DOHH2 (cell line): Measurements from ENCODE around the gene PLCG2.

Source experiments
- H3F3A ChIP-seq: fragments of 200-600 bp; sonication (generic), shearing (Covaris generic); 2 replicates; pipeline ENCODE4 v1.6.0; 2016; ENCODE audit warnings: antibody characterized with exemption, mild to moderate bottlenecking; ENCODE audit not compliant: control insufficient read depth, insufficient read depth
- H3K27ac ChIP-seq: fragments of 200-600 bp; sonication (generic); 2 replicates; pipeline ENCODE4 v1.5.1; 2014; ENCODE audit warnings: low read depth, mild to moderate bottlenecking, low read length, moderate library complexity
- H3K27me3 ChIP-seq: fragments of 200-600 bp; sonication (generic); 2 replicates; pipeline ENCODE4 v1.6.1; 2014; ENCODE audit warnings: mild to moderate bottlenecking, low read length, mixed read lengths; ENCODE audit not compliant: control insufficient read depth
- H3K36me3 ChIP-seq: fragments of 200-600 bp; sonication (generic); 2 replicates; pipeline ENCODE4 v1.6.1; 2014; ENCODE audit warnings: mild to moderate bottlenecking, low read length, moderate library complexity, mixed read lengths; ENCODE audit not compliant: control insufficient read depth
- H3K4me1 ChIP-seq: fragments of 200-600 bp; sonication (generic); 2 replicates; pipeline ENCODE4 v1.6.1; 2014; ENCODE audit warnings: mild to moderate bottlenecking, low read length, mixed read lengths; ENCODE audit not compliant: control insufficient read depth
- H3K4me2 ChIP-seq: fragments of 200-600 bp; sonication (generic); 2 replicates; pipeline ENCODE4 v1.6.0; 2014; ENCODE audit warnings: mild to moderate bottlenecking, low read length, moderate library complexity
- H3K4me3 ChIP-seq: fragments of 200-600 bp; sonication (generic); 2 replicates; pipeline ENCODE4 v1.5.1; 2014; ENCODE audit warnings: mild to moderate bottlenecking, low read length, mixed read lengths
- H3K79me2 ChIP-seq: fragments of 200-600 bp; sonication (generic); 2 replicates; pipeline ENCODE4 v1.6.1; 2014; ENCODE audit warnings: mild to moderate bottlenecking, low read length, mixed read lengths; ENCODE audit not compliant: control insufficient read depth
- H3K9me2 ChIP-seq: fragments of 200-600 bp; sonication (generic); replicated peaks from 2 replicates; pipeline ENCODE4 v1.6.1; 2014; ENCODE audit warnings: mild to moderate bottlenecking, low read length, mixed read lengths; ENCODE audit not compliant: control insufficient read depth
- H3K9me3 ChIP-seq: fragments of 200-600 bp; sonication (generic); 2 replicates; pipeline ENCODE4 v1.6.1; 2014; ENCODE audit warnings: antibody characterized with exemption, low read length, mixed read lengths; ENCODE audit not compliant: control insufficient read depth, insufficient read depth
- H4K20me1 ChIP-seq: fragments of 200-600 bp; sonication (generic); 2 replicates; pipeline ENCODE4 v1.6.0; 2014; ENCODE audit warnings: low read depth, mild to moderate bottlenecking, antibody characterized with exemption, low read length, moderate library complexity; ENCODE audit not compliant: control insufficient read depth, insufficient read depth
- CTCF ChIP-seq: fragments of 200-600 bp; sonication (generic); IDR thresholded peaks from one replicate; pipeline ENCODE4 v1.5.1; 2014; ENCODE audit warnings: antibody characterized with exemption, mild to moderate bottlenecking, low read depth, low read length; ENCODE audit not compliant: poor library complexity, severe bottlenecking
- EZH2phosphoT487 ChIP-seq: fragments of 200-600 bp; sonication (generic); IDR thresholded peaks from 2 replicates; pipeline ENCODE4 v1.6.1; 2017; ENCODE audit warnings: borderline replicate concordance, mild to moderate bottlenecking, antibody characterized with exemption, low read length, moderate library complexity, mixed read lengths

Gene PLCG2

GRCh38 chr16:81900456-81900855 is 121.4 kb downstream of the PLCG2 start:
- Histone ChIP-seq H3K79me2 (peaks cover 10% of the 10 kb centered on the region), H3K27me3 (no peaks in the 10 kb centered on the region), H3F3A (0 out of 2 replicates have a peak, but pooled peaks cover 4% of the 10 kb centered on the region), H3K4me2 (no peak overlapping the region), H3K27ac (no peak overlapping the region), H4K20me1 (no peaks in the 10 kb centered on the region), H3K36me3 (peaks cover 95% of the 10 kb centered on the region), H3K4me1 (no peaks in the 10 kb centered on the region), H3K4me3 (no peak overlapping the region), H3K9me2 (no peaks in the 10 kb centered on the region), H3K9me3 (no peaks in the 10 kb centered on the region)
- no peak for TF ChIP-seq CTCF
- TF ChIP-seq EZH2phosphoT487, result no peak

GRCh38 chr16:81901484-81901883 is 122.4 kb downstream of the PLCG2 start:
- Histone ChIP-seq H3K27ac (no peak overlapping the region), H3K4me2 (no peak overlapping the region), H3K4me3 (no peak overlapping the region), H3K4me1 (no peaks in the 10 kb centered on the region), H3F3A (0 out of 2 replicates have a peak, but pooled peaks cover 4% of the 10 kb centered on the region), H3K9me3 (no peaks in the 10 kb centered on the region), H3K36me3 (peaks cover 93% of the 10 kb centered on the region), H3K27me3 (no peaks in the 10 kb centered on the region), H3K79me2 (peaks cover 10% of the 10 kb centered on the region), H3K9me2 (no peaks in the 10 kb centered on the region), H4K20me1 (no peaks in the 10 kb centered on the region)
- no peak for TF ChIP-seq CTCF
- no peak for TF ChIP-seq EZH2phosphoT487

GRCh38 chr16:81902025-81902424 is 122.9 kb downstream of the PLCG2 start:
- peaks cover 7% of the 10 kb centered on the region for H3K79me2 ChIP-seq
- H3K9me3 ChIP-seq, result no peaks in the 10 kb centered on the region
- H3K27me3 ChIP-seq, result no peaks in the 10 kb centered on the region
- H3K4me3 ChIP-seq, result no peak overlapping the region
- no peaks in the 10 kb centered on the region for H3K9me2 ChIP-seq
- H3K27ac ChIP-seq, result no peak overlapping the region
- TF ChIP-seq CTCF (no peak), EZH2phosphoT487 (no peak)
- H3K36me3 ChIP-seq, result peaks cover 90% of the 10 kb centered on the region
- no peaks in the 10 kb centered on the region for H4K20me1 ChIP-seq
- no peak overlapping the region for H3K4me2 ChIP-seq
- no peaks in the 10 kb centered on the region for H3K4me1 ChIP-seq
- 0 out of 2 replicates have a peak, but pooled peaks cover 4% of the 10 kb centered on the region for H3F3A ChIP-seq

GRCh38 chr16:81904320-81904719 is 125.2 kb downstream of the PLCG2 start:
- Histone ChIP-seq H3F3A (0 out of 2 replicates have a peak, but pooled peaks cover 4% of the 10 kb centered on the region), H4K20me1 (no peaks in the 10 kb centered on the region), H3K79me2 (peaks cover 6% of the 10 kb centered on the region), H3K4me3 (no peak overlapping the region), H3K36me3 (peaks cover 92% of the 10 kb centered on the region), H3K27ac (no peak overlapping the region), H3K4me1 (no peaks in the 10 kb centered on the region), H3K9me3 (no peaks in the 10 kb centered on the region), H3K9me2 (no peaks in the 10 kb centered on the region), H3K4me2 (no peak overlapping the region), H3K27me3 (no peaks in the 10 kb centered on the region)
- TF ChIP-seq CTCF, result no peak
- TF ChIP-seq EZH2phosphoT487, result no peak
